NCI-H2196 (cell line): ENCODE results near the gene AMPD2.
A peak's percentile ranks its signal among the peaks of the same experiment; 100 is the strongest.
"Not testable (repeated sequence)": the region's sequence is repeated elsewhere in the genome, so short reads cannot be mapped to it uniquely, and the experiment has no call there.

Experiments
- DNase-seq: peaks from one replicate; lab custom pipeline; 2025; ENCODE audit not compliant: unreplicated experiment; lab: John Stamatoyannopoulos, UW

The AMPD2 gene

GRCh38 chr1:109649491-109649914 is 29.9 kb downstream of the AMPD2 start:
- peak; percentile 51 for DNase-seq

- DNase-seq, result no peak
These were observed 31.0 kb downstream of the AMPD2 start for GRCh38 chr1:109650609-109651008.

GRCh38 chr1:109652402-109652801 is 32.8 kb downstream of the AMPD2 start:
- no peak for DNase-seq

GRCh38 chr1:109653306-109653705 is 33.7 kb downstream of the AMPD2 start:
- no peak for DNase-seq

- DNase-seq, result no peak
These were observed 34.9 kb downstream of the AMPD2 start for GRCh38 chr1:109654519-109654918.

- DNase-seq, result peak; percentile 60
These were observed 36.2 kb downstream of the AMPD2 start, which contains the start of gene GSTM4 for GRCh38 chr1:109655615-109656519. TSS of gene GSTM4 (plus strand) at chr1:109656099. CDS start at chr1:109656390, 291 bp downstream.

- DNase-seq, result no peak
These were observed 37.8 kb downstream of the AMPD2 start for GRCh38 chr1:109657395-109657794.

- no peak for DNase-seq
These were observed 38.3 kb downstream of the AMPD2 start for GRCh38 chr1:109657970-109658369.

GRCh38 chr1:109658533-109659042 is 39.0 kb downstream of the AMPD2 start:
- DNase-seq, result no peak

GRCh38 chr1:109659145-109659544 is 39.5 kb downstream of the AMPD2 start:
- DNase-seq, result no peak

- no peak for DNase-seq
These were observed 40.5 kb downstream of the AMPD2 start for GRCh38 chr1:109659997-109660690.

GRCh38 chr1:109660691-109661026 is 41.0 kb downstream of the AMPD2 start:
- not testable (repeated sequence) for DNase-seq

- no peak for DNase-seq
These were observed 41.8 kb downstream of the AMPD2 start for GRCh38 chr1:109661391-109661790.

- no peak for DNase-seq
These were observed 45.0 kb downstream of the AMPD2 start for GRCh38 chr1:109664671-109665070.

GRCh38 chr1:109667452-109668122 is 48.0 kb downstream of the AMPD2 start, which contains the start of gene GSTM2:
TSS of gene GSTM2 (plus strand) at chr1:109668057. CDS start at chr1:109668116, 59 bp downstream.
- no peak for DNase-seq

- no peak for DNase-seq
These were observed 48.6 kb downstream of the AMPD2 start for GRCh38 chr1:109668123-109668775.

GRCh38 chr1:109669246-109669948 is 49.8 kb downstream of the AMPD2 start:
- DNase-seq, result no peak

GRCh38 chr1:109669949-109670302 is 50.3 kb downstream of the AMPD2 start:
- not testable (repeated sequence) for DNase-seq

- no peak for DNase-seq
These were observed 51.4 kb downstream of the AMPD2 start for GRCh38 chr1:109671067-109671466.

GRCh38 chr1:109673861-109674260 is 54.2 kb downstream of the AMPD2 start:
- not testable (repeated sequence) for DNase-seq
